Loucy (cell line): ENCODE measurements around the gene NRIP1.

Experiments
- CTCF ChIP-seq: fragments of 200-600 bp; sonication (generic); conservative IDR thresholded peaks from 2 replicates; pipeline ENCODE4 v1.5.1; 2014; ENCODE audit warnings: mild to moderate bottlenecking, antibody characterized with exemption, low read length
- EZH2phosphoT487 ChIP-seq: fragments of 200-600 bp; IDR thresholded peaks from 2 replicates; pipeline ENCODE4 v1.6.1; 2018; ENCODE audit warnings: antibody characterized with exemption, mild to moderate bottlenecking, moderate library complexity, borderline replicate concordance

DNA sequence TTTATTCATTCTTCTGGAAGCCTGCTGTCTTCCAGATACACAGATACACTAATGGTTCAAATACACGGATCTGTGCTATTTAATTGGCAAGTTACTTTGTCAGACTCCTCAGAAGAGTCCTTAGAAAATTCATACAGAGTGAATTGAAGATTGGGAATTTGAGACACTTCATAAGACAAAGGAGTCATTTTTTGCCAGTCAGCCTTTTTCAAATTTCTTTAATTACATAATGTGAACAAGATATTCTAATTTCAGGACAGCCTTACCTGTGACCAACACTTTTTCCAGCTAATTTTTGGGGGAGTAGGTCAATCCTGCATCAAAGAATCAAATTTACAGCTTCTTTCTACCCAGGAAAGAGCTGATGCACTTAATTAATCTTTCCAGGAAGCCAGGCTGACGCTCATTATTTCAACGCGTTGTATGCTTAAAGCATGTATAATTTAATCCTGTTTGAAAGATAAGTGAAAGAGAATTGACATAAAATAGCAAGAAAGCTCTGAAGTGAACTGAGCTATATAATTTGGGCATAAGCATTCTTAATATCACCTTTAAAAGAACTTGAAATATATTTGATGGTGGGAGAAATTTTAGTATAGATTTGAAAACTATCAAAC lies 12.8 kb upstream of the NRIP1 start:
- TF ChIP-seq EZH2phosphoT487 (no peak), CTCF (no peak)
